Mesendoderm (in vitro differentiated cells): ENCODE measurements around the gene ABAT.

Experiments used
- DNase-seq: peaks from one replicate; pipeline ENCODE4 v3.0.0; 2013
- H2AK5ac ChIP-seq: 2 replicates; pipeline ENCODE4 v1.6.1; 2013; ENCODE audit warnings: low read length, inconsistent platforms
- H2BK120ac ChIP-seq: 2 replicates; pipeline ENCODE4 v1.6.1; 2013; ENCODE audit warnings: low read depth, mild to moderate bottlenecking, low read length, moderate library complexity, mixed read lengths
- H2BK15ac ChIP-seq: replicated peaks from 2 replicates; pipeline ENCODE4 v1.6.1; 2013; ENCODE audit warnings: low read depth, mild to moderate bottlenecking, moderate library complexity
- H2BK5ac ChIP-seq: 2 replicates; pipeline ENCODE4 v1.6.1; 2013; ENCODE audit warnings: low read length, inconsistent platforms
- H3K18ac ChIP-seq: 2 replicates; pipeline ENCODE4 v1.6.1; 2013; ENCODE audit warnings: mild to moderate bottlenecking, low read length, mixed read lengths
- H3K23ac ChIP-seq: one replicate; pipeline ENCODE4 v1.6.1; 2013; ENCODE audit warnings: low read length
- H3K27ac ChIP-seq: 2 replicates; pipeline ENCODE4 v1.5.1; 2013; ENCODE audit warnings: low read depth, mild to moderate bottlenecking, inconsistent platforms, low read length, moderate library complexity
- H3K27me3 ChIP-seq: 2 replicates; pipeline ENCODE4 v1.6.1; 2013; ENCODE audit warnings: low read length, control low read depth, mild to moderate bottlenecking, inconsistent platforms; ENCODE audit not compliant: insufficient read depth, poor library complexity
- H3K36me3 ChIP-seq: 2 replicates; pipeline ENCODE4 v1.6.1; 2013; ENCODE audit warnings: low read length, inconsistent platforms; ENCODE audit not compliant: control insufficient read depth, insufficient read depth
- H3K4ac ChIP-seq: one replicate; pipeline ENCODE4 v1.6.1; 2013; ENCODE audit warnings: low read depth, mild to moderate bottlenecking, low read length, moderate library complexity
- H3K4me1 ChIP-seq: 2 replicates; pipeline ENCODE4 v1.6.1; 2013; ENCODE audit warnings: low read depth, low read length, inconsistent platforms; ENCODE audit not compliant: control insufficient read depth
- H3K4me2 ChIP-seq: 2 replicates; pipeline ENCODE4 v1.6.1; 2013; ENCODE audit warnings: low read length
- H3K4me3 ChIP-seq: 2 replicates; pipeline ENCODE4 v1.5.1; 2013; ENCODE audit warnings: mild to moderate bottlenecking, low read length
- H3K56ac ChIP-seq: one replicate; pipeline ENCODE4 v1.6.1; 2013; ENCODE audit warnings: low read length
- H3K79me1 ChIP-seq: 2 replicates; pipeline ENCODE4 v1.6.1; 2013; ENCODE audit warnings: low read length, inconsistent platforms
- H3K79me2 ChIP-seq: 2 replicates; pipeline ENCODE4 v1.6.1; 2013; ENCODE audit warnings: mild to moderate bottlenecking, low read length; ENCODE audit not compliant: control insufficient read depth, insufficient read depth
- H3K9ac ChIP-seq: 2 replicates; pipeline ENCODE4 v1.6.1; 2013; ENCODE audit warnings: low read length, inconsistent platforms
- H4K5ac ChIP-seq: one replicate; pipeline ENCODE4 v1.6.1; 2013; ENCODE audit warnings: low read length
- H4K8ac ChIP-seq: one replicate; pipeline ENCODE4 v1.6.1; 2013; ENCODE audit warnings: low read depth, mild to moderate bottlenecking, control low read depth, low read length, moderate library complexity
- WGBS: extraction: QIAGEN DNeasy Blood & Tissue Kit; methylation state at CpG from one replicate; pipeline ENCODE4 v1.1.7; 2013; ENCODE audit warnings: low lambda C conversion rate, missing lambda C conversion rate; ENCODE audit not compliant: insufficient coverage; ENCODE audit errors: extremely low coverage; 5-methylcytosine and 5-hydroxymethylcytosine counted together

Gene ABAT

GRCh38 chr16:8689686-8690085, 15.3 kb downstream of the ABAT start:
- no CpG with 5 or more reads among the region's 1 CpG for WGBS
- Histone ChIP-seq H4K8ac (no peak overlapping the region), H4K5ac (no peak overlapping the region), H3K18ac (no peak overlapping the region), H2BK5ac (no peak overlapping the region), H3K4me2 (no peak overlapping the region), H3K4me3 (no peak overlapping the region), H3K56ac (no peak overlapping the region), H3K23ac (no peak overlapping the region), H3K27ac (no peak overlapping the region), H3K27me3 (no peaks in the 10 kb centered on the region), H3K9ac (no peak overlapping the region), H2BK120ac (no peak overlapping the region), H2BK15ac (no peak overlapping the region), H3K36me3 (no peaks in the 10 kb centered on the region), H3K4ac (no peak overlapping the region), H3K4me1 (no peaks in the 10 kb centered on the region), H3K79me2 (no peaks in the 10 kb centered on the region), H2AK5ac (no peak overlapping the region), H3K79me1 (no peaks in the 10 kb centered on the region)
- no peak for DNase-seq

DNA sequence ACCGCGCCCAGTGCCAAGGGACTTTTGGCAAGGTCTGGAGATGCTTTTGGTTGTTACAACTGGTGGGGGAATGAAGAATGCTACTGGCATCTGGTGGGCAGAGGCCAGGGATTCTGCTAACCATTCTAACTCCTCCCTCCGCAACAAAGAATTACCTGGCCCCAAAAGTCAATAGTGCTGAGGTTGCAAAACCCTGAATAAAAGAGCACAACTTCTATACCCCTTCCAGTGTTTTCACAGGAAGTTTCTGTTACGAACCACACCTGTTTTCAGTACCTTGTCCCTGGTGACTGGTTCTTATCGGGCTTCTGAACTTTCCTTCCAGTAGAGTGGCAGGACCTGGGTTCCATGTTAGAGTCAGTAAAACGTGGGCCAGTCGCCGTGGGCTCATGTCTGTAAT, 17.3 kb downstream of the ABAT start:
- no peak overlapping the region for H3K4ac ChIP-seq
- H3K36me3 ChIP-seq, result no peaks in the 10 kb centered on the region
- H3K56ac ChIP-seq, result no peak overlapping the region
- H3K4me3 ChIP-seq, result no peak overlapping the region
- no peak overlapping the region for H3K23ac ChIP-seq
- no peaks in the 10 kb centered on the region for H3K79me1 ChIP-seq
- no peak overlapping the region for H3K9ac ChIP-seq
- no peaks in the 10 kb centered on the region for H3K4me1 ChIP-seq
- H2BK15ac ChIP-seq, result no peak overlapping the region
- no peak overlapping the region for H2BK5ac ChIP-seq
- H2AK5ac ChIP-seq, result no peak overlapping the region
- H3K4me2 ChIP-seq, result no peak overlapping the region
- H3K27ac ChIP-seq, result no peak overlapping the region
- no peak overlapping the region for H4K5ac ChIP-seq
- no peak overlapping the region for H2BK120ac ChIP-seq
- no peak for DNase-seq
- H4K8ac ChIP-seq, result no peak overlapping the region
- WGBS, result no CpG with 5 or more reads among the region's 8 CpGs
- H3K27me3 ChIP-seq, result no peaks in the 10 kb centered on the region
- no peaks in the 10 kb centered on the region for H3K79me2 ChIP-seq
- no peak overlapping the region for H3K18ac ChIP-seq

DNA sequence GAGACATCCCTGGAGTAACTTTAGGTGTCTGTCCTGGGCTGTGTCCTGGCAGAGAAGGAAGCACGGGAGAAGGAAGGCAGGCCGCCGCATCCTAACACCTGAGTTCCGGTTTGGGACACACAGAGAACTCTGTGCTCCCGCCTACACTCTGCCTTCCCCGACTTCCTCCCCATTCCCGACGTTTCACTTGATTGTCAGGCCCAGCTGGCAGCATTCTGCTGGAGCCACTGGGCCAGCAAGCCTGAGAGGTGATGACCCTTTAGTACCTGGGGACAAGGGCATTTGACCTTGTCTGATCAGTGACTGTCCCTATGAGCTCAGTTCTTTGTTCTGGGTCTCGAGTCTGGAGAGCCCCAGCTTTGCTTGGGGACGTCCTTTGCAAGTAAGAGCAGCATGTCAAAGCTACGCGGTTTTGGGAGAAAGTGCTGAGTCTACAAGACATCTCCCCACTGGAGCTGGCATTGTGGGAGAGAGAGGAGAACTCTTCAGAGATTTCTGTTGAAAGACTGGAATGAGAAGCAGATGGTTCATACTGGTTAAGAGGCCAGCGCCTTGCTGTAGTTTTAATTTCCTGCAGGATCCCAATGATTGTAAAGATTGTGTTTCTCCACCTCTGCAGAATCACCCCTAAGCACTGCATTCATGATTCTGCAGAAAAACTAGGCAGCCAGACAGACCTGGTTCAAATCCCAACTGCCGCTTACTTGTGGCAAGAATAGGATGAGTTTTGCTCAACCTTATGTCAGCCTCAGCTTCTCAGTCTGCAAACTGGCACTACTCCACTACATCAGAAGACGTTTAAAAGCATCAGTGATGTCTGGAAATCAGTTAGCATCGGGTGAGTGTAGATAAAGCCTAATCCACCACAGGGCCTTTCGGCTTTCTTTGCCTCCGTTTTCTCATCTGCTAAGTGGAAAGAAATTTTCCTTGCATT, 20.6 kb downstream of the ABAT start:
- Histone ChIP-seq H3K4me1 (no peaks in the 10 kb centered on the region), H3K4me2 (no peak overlapping the region), H4K8ac (no peak overlapping the region)

DNA sequence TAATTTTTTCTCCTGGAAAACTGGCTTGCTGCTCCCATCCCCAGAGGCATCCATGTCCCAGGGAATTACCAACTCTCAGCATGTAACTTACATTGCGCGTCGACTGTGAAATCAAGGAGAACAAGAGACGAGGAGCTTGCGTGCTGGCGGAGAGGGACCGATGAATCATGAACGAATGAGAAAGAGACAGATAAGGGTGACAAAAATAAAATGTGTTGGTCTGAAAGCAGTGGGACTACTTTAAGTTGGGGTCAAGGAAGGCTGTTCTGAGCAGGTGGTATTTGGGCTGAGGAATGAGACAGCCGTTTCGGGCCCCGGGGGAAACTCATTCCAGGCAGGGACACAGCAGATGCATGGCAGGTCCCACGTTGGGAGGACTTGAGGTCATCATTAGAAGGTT, 22.5 kb downstream of the ABAT start:
- Histone ChIP-seq H3K9ac (no peak overlapping the region), H3K56ac (no peak overlapping the region), H2BK15ac (no peak overlapping the region), H2BK120ac (no peak overlapping the region), H3K36me3 (no peaks in the 10 kb centered on the region), H4K8ac (no peak overlapping the region), H3K18ac (no peak overlapping the region), H3K4me2 (no peak overlapping the region), H3K4me3 (no peak overlapping the region), H2BK5ac (no peak overlapping the region), H4K5ac (no peak overlapping the region), H3K79me2 (no peaks in the 10 kb centered on the region), H3K4me1 (no peaks in the 10 kb centered on the region), H3K23ac (no peak overlapping the region), H3K27ac (no peak overlapping the region), H3K27me3 (no peaks in the 10 kb centered on the region), H2AK5ac (no peak overlapping the region), H3K79me1 (no peaks in the 10 kb centered on the region), H3K4ac (no peak overlapping the region)
- no peak for DNase-seq
- WGBS, result no CpG with 5 or more reads among the region's 12 CpGs

More for the DNA sequence above, 20.6 kb downstream of the ABAT start:
- H3K27me3 ChIP-seq, result no peaks in the 10 kb centered on the region
- H3K79me1 ChIP-seq, result no peaks in the 10 kb centered on the region
- H2BK15ac ChIP-seq, result no peak overlapping the region
- DNase-seq, result no peak
- no peak overlapping the region for H3K4ac ChIP-seq
- no peak overlapping the region for H3K23ac ChIP-seq
- H2BK120ac ChIP-seq, result no peak overlapping the region
- no peak overlapping the region for H3K4me3 ChIP-seq
- no peaks in the 10 kb centered on the region for H3K36me3 ChIP-seq
- H2AK5ac ChIP-seq, result no peak overlapping the region
- H3K56ac ChIP-seq, result no peak overlapping the region
- H3K27ac ChIP-seq, result no peak overlapping the region
- no CpG with 5 or more reads among the region's 18 CpGs for WGBS
- no peak overlapping the region for H3K18ac ChIP-seq
- H4K5ac ChIP-seq, result no peak overlapping the region
- H3K9ac ChIP-seq, result no peak overlapping the region
- no peak overlapping the region for H2BK5ac ChIP-seq
- H3K79me2 ChIP-seq, result no peaks in the 10 kb centered on the region

DNA sequence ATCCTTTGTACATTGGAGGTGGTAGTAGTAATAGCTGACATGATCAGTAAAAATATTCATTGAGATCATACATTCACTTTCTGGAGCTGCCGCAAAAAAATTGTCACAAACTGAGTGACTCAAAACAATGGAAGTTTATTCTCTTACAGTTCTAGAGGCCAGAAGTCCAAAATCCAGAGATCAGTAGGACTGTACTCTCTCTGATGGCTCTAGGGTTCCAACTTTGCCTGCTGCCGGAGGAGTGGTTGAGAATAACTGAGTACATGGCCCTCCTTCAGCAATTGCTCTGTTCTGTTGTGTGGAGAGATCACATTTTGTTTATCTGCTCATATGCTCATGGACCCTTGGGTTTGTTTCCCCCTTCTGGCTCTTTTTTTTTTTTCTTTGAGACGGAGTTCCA, 23.5 kb downstream of the ABAT start:
- Histone ChIP-seq H3K27me3 (no peaks in the 10 kb centered on the region), H2BK15ac (no peak overlapping the region), H4K8ac (no peak overlapping the region), H3K4me2 (no peak overlapping the region), H3K4me3 (no peak overlapping the region), H2AK5ac (no peak overlapping the region), H3K56ac (no peak overlapping the region), H3K4me1 (no peaks in the 10 kb centered on the region), H2BK5ac (no peak overlapping the region), H3K36me3 (no peaks in the 10 kb centered on the region), H3K4ac (no peak overlapping the region), H3K79me1 (no peaks in the 10 kb centered on the region), H2BK120ac (no peak overlapping the region), H3K18ac (no peak overlapping the region), H3K27ac (no peak overlapping the region), H4K5ac (no peak overlapping the region), H3K9ac (no peak overlapping the region), H3K79me2 (no peaks in the 10 kb centered on the region), H3K23ac (no peak overlapping the region)
- no CpG with 5 or more reads among the region's 3 CpGs for WGBS
- DNase-seq, result no peak

- Histone ChIP-seq H3K27me3 (no peaks in the 10 kb centered on the region), H3K23ac (no peak overlapping the region), H2AK5ac (no peak overlapping the region), H3K4me2 (no peak overlapping the region), H3K79me1 (no peaks in the 10 kb centered on the region), H4K8ac (no peak overlapping the region), H4K5ac (no peak overlapping the region), H2BK15ac (no peak overlapping the region), H3K18ac (no peak overlapping the region), H3K9ac (no peak overlapping the region), H3K79me2 (no peaks in the 10 kb centered on the region), H3K36me3 (no peaks in the 10 kb centered on the region), H3K56ac (no peak overlapping the region), H3K27ac (no peak overlapping the region), H2BK5ac (no peak overlapping the region), H3K4me1 (no peaks in the 10 kb centered on the region), H3K4ac (no peak overlapping the region), H2BK120ac (no peak overlapping the region), H3K4me3 (no peak overlapping the region)
- WGBS, result no CpG with 5 or more reads among the region's 2 CpGs
- no peak for DNase-seq
These were observed 29.3 kb downstream of the ABAT start for GRCh38 chr16:8703693-8704092.
